Naive B cell (primary cell): ENCODE results near the gene HEPN1. TPM values are rescaled to one million over a fixed set of nuclear protein-coding genes. Genes with fewer than 3 reads are reported as not detected.
A peak's percentile ranks its signal among the peaks of the same experiment; 100 is the strongest.

ENCODE experiments used
- ATAC-seq, 2 donors: fragments of 150-1000 bp; cut with Tn5 transposase; 2 replicates each; pipeline ENCODE4 v1.10.0; 2021; ENCODE audit warnings: low read depth in 2 of 2, mild to moderate bottlenecking in 2 of 2, moderate library complexity in 2 of 2
- DNase-seq: peaks from one replicate; pipeline ENCODE4 v3.0.0; 2022
- H3K27ac Mint-ChIP-seq, 6 donors: one replicate each; pipeline ENCODE4 v1.8.0; 2020 to 2022; ENCODE audit warnings: mild to moderate bottlenecking in 6 of 6, mixed read lengths in 6 of 6, moderate library complexity in 5 of 6, inconsistent platforms in 2 of 6
- H3K27me3 Mint-ChIP-seq, 3 donors: one replicate each; pipeline ENCODE4 v1.8.0; 2021 to 2022; ENCODE audit warnings: mixed read lengths in 3 of 3, mild to moderate bottlenecking in 1 of 3
- H3K36me3 Mint-ChIP-seq, 2 donors: one replicate each; pipeline ENCODE4 v1.8.0; 2020 to 2022; ENCODE audit warnings: mixed read lengths in 2 of 2, inconsistent platforms in 1 of 2, mild to moderate bottlenecking in 1 of 2
- H3K4me1 Mint-ChIP-seq, 3 donors: one replicate each; pipeline ENCODE4 v1.8.0; 2020 to 2022; ENCODE audit warnings: mixed read lengths in 3 of 3, inconsistent platforms in 1 of 3, mild to moderate bottlenecking in 1 of 3, moderate library complexity in 1 of 3
- H3K4me3 Mint-ChIP-seq, 8 donors: one replicate each; pipeline ENCODE4 v1.8.0; 2020 to 2022; ENCODE audit warnings: mild to moderate bottlenecking in 8 of 8, mixed read lengths in 8 of 8, moderate library complexity in 8 of 8, inconsistent platforms in 2 of 8
- H3K9me3 Mint-ChIP-seq, 7 donors: one replicate each; pipeline ENCODE4 v1.8.0; 2020 to 2022; ENCODE audit warnings: mixed read lengths in 7 of 7, mild to moderate bottlenecking in 5 of 7, inconsistent platforms in 2 of 7, moderate library complexity in 1 of 7
- polyA plus RNA-seq, 6 donors: library from polyadenylated mRNA; unstranded; fragments of 300-500 nt; fragmentation: Illumina TruSeq; gene quantifications; one replicate each; pipeline ENCODE4 v1.2.3, GENCODE V29; 2021; ENCODE audit warnings: low read depth in 6 of 6

Gene HEPN1
- polyA plus RNA-seq, 6 donors from 2014 or later, result not detected

- H3K9me3 Mint-ChIP-seq, result peaks cover 0 to 2% (median 0%) of the 10 kb centered on the region in 7 donors
- peaks cover 40 to 74% (median 73%) of the 10 kb centered on the region in 3 donors for H3K27me3 Mint-ChIP-seq
- ATAC-seq, result no peak
- peak overlapping the region; percentile 69 to 94 (median 82) for H3K4me3 Mint-ChIP-seq
- H3K4me1 Mint-ChIP-seq, result peaks cover 16 to 24% (median 23%) of the 10 kb centered on the region in 3 donors
- peaks cover 0 to 15% of the 10 kb centered on the region in 2 donors for H3K36me3 Mint-ChIP-seq
- H3K27ac Mint-ChIP-seq, result peak overlapping the region in 3 of 6 donors; percentile 16 to 43 (median 19)
- DNase-seq, result no peak
These were observed 40.9 kb upstream of the HEPN1 start for GRCh38 chr11:124877910-124878758.

GRCh38 chr11:124878759-124879492 is 40.1 kb upstream of the HEPN1 start:
- Mint-ChIP-seq H3K27me3 (peaks cover 36 to 70% (median 69%) of the 10 kb centered on the region in 3 donors), H3K9me3 (peaks cover 0 to 2% (median 0%) of the 10 kb centered on the region in 7 donors), H3K4me3 (peak overlapping the region in 4 of 8 donors; percentile 42 to 75 (median 50)), H3K27ac (no peak overlapping the region), H3K4me1 (peaks cover 16 to 24% (median 23%) of the 10 kb centered on the region in 3 donors), H3K36me3 (peaks cover 0 to 15% of the 10 kb centered on the region in 2 donors)
- DNase-seq (no peak), ATAC-seq (no peak)

- peaks cover 0 to 15% of the 10 kb centered on the region in 2 donors for H3K36me3 Mint-ChIP-seq
- peak overlapping the region in 1 of 6 donors; percentile 10 for H3K27ac Mint-ChIP-seq
- ATAC-seq (no peak), DNase-seq (no peak)
- H3K4me1 Mint-ChIP-seq, result peaks cover 16 to 23% (median 23%) of the 10 kb centered on the region in 3 donors
- H3K9me3 Mint-ChIP-seq, result peaks cover 0 to 2% (median 0%) of the 10 kb centered on the region in 7 donors
- peak overlapping the region in 1 of 8 donors; percentile 75 for H3K4me3 Mint-ChIP-seq
- H3K27me3 Mint-ChIP-seq, result peaks cover 33 to 69% (median 67%) of the 10 kb centered on the region in 3 donors
These were observed 39.4 kb upstream of the HEPN1 start for GRCh38 chr11:124879493-124880289.

GRCh38 chr11:124880290-124880611 is 38.8 kb upstream of the HEPN1 start:
- Mint-ChIP-seq H3K27ac (peak overlapping the region in 1 of 6 donors; percentile 10), H3K27me3 (peaks cover 33 to 69% (median 62%) of the 10 kb centered on the region in 3 donors), H3K9me3 (peaks cover 0 to 2% (median 0%) of the 10 kb centered on the region in 7 donors), H3K4me1 (peaks cover 16 to 23% (median 17%) of the 10 kb centered on the region in 3 donors), H3K36me3 (peaks cover 0 to 15% of the 10 kb centered on the region in 2 donors), H3K4me3 (peak overlapping the region in 1 of 8 donors; percentile 3)
- DNase-seq (no peak), ATAC-seq (no peak)

GRCh38 chr11:124880958-124881357 is 38.1 kb upstream of the HEPN1 start:
- no peak for ATAC-seq
- Mint-ChIP-seq H3K9me3 (peaks cover 0 to 2% (median 0%) of the 10 kb centered on the region in 7 donors), H3K27ac (peak overlapping the region in 1 of 6 donors; percentile 72)

GRCh38 chr11:124882339-124883071 is 36.5 kb upstream of the HEPN1 start:
- H3K27me3 Mint-ChIP-seq, result peaks cover 23 to 68% (median 67%) of the 10 kb centered on the region in 3 donors
- peaks cover 0 to 4% (median 0%) of the 10 kb centered on the region in 7 donors for H3K9me3 Mint-ChIP-seq
- ATAC-seq, result no peak
- H3K27ac Mint-ChIP-seq, result peak overlapping the region in 1 of 6 donors; percentile 80
- peaks cover 0 to 10% of the 10 kb centered on the region in 2 donors for H3K36me3 Mint-ChIP-seq
- H3K4me1 Mint-ChIP-seq, result peaks cover 4 to 9% (median 8%) of the 10 kb centered on the region in 3 donors
- no peak for DNase-seq
- no peak overlapping the region for H3K4me3 Mint-ChIP-seq

More at GRCh38 chr11:124880958-124881357, 38.1 kb upstream of the HEPN1 start:
- no peak overlapping the region for H3K4me3 Mint-ChIP-seq
- H3K36me3 Mint-ChIP-seq, result peaks cover 0 to 15% of the 10 kb centered on the region in 2 donors
- H3K4me1 Mint-ChIP-seq, result peaks cover 11 to 18% (median 16%) of the 10 kb centered on the region in 3 donors
- DNase-seq, result no peak
- H3K27me3 Mint-ChIP-seq, result peaks cover 33 to 69% (median 62%) of the 10 kb centered on the region in 3 donors

GRCh38 chr11:124884340-124884739 is 34.7 kb upstream of the HEPN1 start:
- no peak for DNase-seq
- no peak for ATAC-seq
- H3K27me3 Mint-ChIP-seq, result peaks cover 11 to 58% (median 56%) of the 10 kb centered on the region in 3 donors
- H3K27ac Mint-ChIP-seq, result no peak overlapping the region
- peaks cover 0 to 5% (median 0%) of the 10 kb centered on the region in 7 donors for H3K9me3 Mint-ChIP-seq
- peaks cover 0 to 4% (median 2%) of the 10 kb centered on the region in 3 donors for H3K4me1 Mint-ChIP-seq
- H3K4me3 Mint-ChIP-seq, result peak overlapping the region in 1 of 8 donors; percentile 51
- no peaks in the 10 kb centered on the region for H3K36me3 Mint-ChIP-seq

- no peaks in the 10 kb centered on the region for H3K36me3 Mint-ChIP-seq
- H3K4me1 Mint-ChIP-seq, result peaks cover 0 to 7% (median 0%) of the 10 kb centered on the region in 3 donors
These were observed 34.1 kb upstream of the HEPN1 start for GRCh38 chr11:124884869-124885479.

GRCh38 chr11:124886476-124886875 is 32.6 kb upstream of the HEPN1 start:
- ATAC-seq (no peak), DNase-seq (no peak)
- Mint-ChIP-seq H3K9me3 (peaks cover 0 to 3% (median 0%) of the 10 kb centered on the region in 7 donors), H3K27me3 (peaks cover 11 to 49% (median 49%) of the 10 kb centered on the region in 3 donors), H3K4me1 (peaks cover 0 to 7% (median 0%) of the 10 kb centered on the region in 3 donors), H3K36me3 (no peaks in the 10 kb centered on the region), H3K4me3 (no peak overlapping the region), H3K27ac (no peak overlapping the region)

More at GRCh38 chr11:124884869-124885479, 34.1 kb upstream of the HEPN1 start:
- DNase-seq, result no peak
- H3K4me3 Mint-ChIP-seq, result no peak overlapping the region
- no peak for ATAC-seq
- peaks cover 11 to 57% (median 51%) of the 10 kb centered on the region in 3 donors for H3K27me3 Mint-ChIP-seq
- peaks cover 0 to 5% (median 0%) of the 10 kb centered on the region in 7 donors for H3K9me3 Mint-ChIP-seq
- H3K27ac Mint-ChIP-seq, result no peak overlapping the region

- H3K27ac Mint-ChIP-seq, result no peak overlapping the region
- no peak for DNase-seq
These were observed 31.9 kb upstream of the HEPN1 start for GRCh38 chr11:124886978-124887666.

GRCh38 chr11:124887667-124888013 is 31.4 kb upstream of the HEPN1 start:
- Mint-ChIP-seq H3K27ac (no peak overlapping the region), H3K36me3 (no peaks in the 10 kb centered on the region), H3K4me1 (peaks cover 0 to 7% (median 0%) of the 10 kb centered on the region in 3 donors), H3K27me3 (peaks cover 10 to 55% (median 51%) of the 10 kb centered on the region in 3 donors), H3K4me3 (no peak overlapping the region), H3K9me3 (peaks cover 0 to 3% (median 0%) of the 10 kb centered on the region in 7 donors)
- DNase-seq (no peak), ATAC-seq (no peak)

More at GRCh38 chr11:124886978-124887666, 31.9 kb upstream of the HEPN1 start:
- H3K27me3 Mint-ChIP-seq, result peaks cover 11 to 50% (median 49%) of the 10 kb centered on the region in 3 donors
- peaks cover 0 to 3% (median 0%) of the 10 kb centered on the region in 7 donors for H3K9me3 Mint-ChIP-seq
- no peak overlapping the region for H3K4me3 Mint-ChIP-seq
- H3K4me1 Mint-ChIP-seq, result peaks cover 0 to 7% (median 0%) of the 10 kb centered on the region in 3 donors
- H3K36me3 Mint-ChIP-seq, result no peaks in the 10 kb centered on the region
- no peak for ATAC-seq
